ENCODE data around the gene RHO.

DNA sequence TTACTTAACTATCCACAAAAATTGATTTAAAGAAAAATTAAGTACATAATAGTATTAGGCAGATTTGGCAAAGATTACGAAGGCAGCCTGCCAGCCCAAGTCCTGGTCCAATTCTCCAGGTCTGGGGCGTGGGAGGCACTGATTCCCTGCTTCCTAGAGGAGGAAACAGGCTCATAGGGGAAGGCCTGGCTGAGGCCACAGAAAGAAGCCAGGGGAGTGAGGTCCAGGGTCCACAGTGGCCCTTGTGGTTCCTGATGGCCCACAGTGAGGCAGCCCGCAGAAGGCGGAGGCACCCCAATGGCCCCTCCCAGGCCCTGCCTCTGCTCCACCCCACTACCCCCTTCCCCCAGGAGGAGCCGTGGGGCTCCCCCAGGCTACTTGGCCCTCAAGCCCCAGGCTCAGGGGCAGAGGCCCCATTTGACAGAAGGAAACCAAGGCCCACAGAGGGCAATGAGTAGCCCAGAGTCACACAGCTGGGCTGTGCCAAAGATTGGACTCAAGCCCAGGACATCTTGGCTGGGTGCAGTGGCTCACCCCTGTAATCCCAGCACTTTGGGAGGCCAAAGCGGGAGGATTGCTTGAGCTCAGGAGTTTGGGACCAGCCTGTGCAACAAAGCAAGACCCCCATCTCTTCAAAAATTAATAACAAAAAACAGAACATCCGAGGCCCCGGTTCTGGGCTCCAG lies 35.6 kb downstream of the RHO start:
- TF ChIP-seq BHLHE40 (IDR thresholded peaks at IDR 0.05; ENCODE audit: borderline replicate concordance) (no peak), ZNF384 (IDR thresholded peaks at IDR 0.05) (no peak), SP1 (IDR thresholded peaks at IDR 0.05) (no peak)
- TF ChIP-seq, protein P1, sequence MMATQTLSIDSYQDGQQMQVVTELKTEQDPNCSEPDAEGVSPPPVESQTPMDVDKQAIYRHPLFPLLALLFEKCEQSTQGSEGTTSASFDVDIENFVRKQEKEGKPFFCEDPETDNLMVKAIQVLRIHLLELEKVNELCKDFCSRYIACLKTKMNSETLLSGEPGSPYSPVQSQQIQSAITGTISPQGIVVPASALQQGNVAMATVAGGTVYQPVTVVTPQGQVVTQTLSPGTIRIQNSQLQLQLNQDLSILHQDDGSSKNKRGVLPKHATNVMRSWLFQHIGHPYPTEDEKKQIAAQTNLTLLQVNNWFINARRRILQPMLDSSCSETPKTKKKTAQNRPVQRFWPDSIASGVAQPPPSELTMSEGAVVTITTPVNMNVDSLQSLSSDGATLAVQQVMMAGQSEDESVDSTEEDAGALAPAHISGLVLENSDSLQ (IDR thresholded peaks at IDR 0.05) = no peak
